Measurements from ENCODE around the gene SPG21. TPM values are rescaled to one million over a fixed set of nuclear protein-coding genes. Genes with fewer than 3 reads are reported as not detected.

SPG21 gene
- total RNA-seq, 1 experiment from 2014 or later: 66.6 TPM

DNA sequence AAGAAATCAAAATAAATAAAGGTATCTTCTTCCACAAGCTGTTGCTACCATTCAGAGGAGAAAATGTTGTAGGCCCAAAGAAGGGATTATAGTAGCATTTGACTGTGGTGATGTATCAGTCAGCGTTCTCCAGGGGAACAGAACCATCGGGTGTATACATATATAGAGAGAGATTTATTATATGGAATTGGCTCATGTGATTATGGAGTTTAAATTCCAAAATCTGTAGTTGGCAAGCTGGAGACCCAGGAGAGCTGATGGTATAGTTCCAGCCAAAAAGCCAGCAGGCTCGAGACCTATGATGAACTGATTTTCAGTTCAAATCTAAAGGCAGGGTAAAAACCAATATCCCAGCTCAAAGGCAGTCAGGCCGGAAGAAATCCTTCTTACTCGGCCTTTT lies 7.4 kb upstream of the SPG21 start:
- Histone ChIP-seq H3K23me2 (ENCODE audit: insufficient read length, low read depth, low read length, poor library complexity, severe bottlenecking) (no peaks in the 10 kb centered on the region), H3K14ac (ENCODE audit: insufficient read depth, low read length) (no peak overlapping the region), H3K23ac (ENCODE audit: insufficient read length, low read depth, low read length) (no peak overlapping the region), H2AFZ (ENCODE audit: low read length) (no peak overlapping the region), H4K20me1 (ENCODE audit: control insufficient read depth, insufficient read depth, insufficient read length) (no peaks in the 10 kb centered on the region), H2BK120ac (ENCODE audit: low read depth, low read length, poor library complexity, severe bottlenecking) (no peak overlapping the region), H2BK20ac (ENCODE audit: low read depth, low read length, poor library complexity, severe bottlenecking) (no peak overlapping the region), H3K18ac (ENCODE audit: insufficient read length, low read depth, low read length) (no peak overlapping the region), H4K8ac (replicated peaks; ENCODE audit: insufficient read length, low read depth, low read length) (no peak overlapping the region), H3K27me3 (ENCODE audit: insufficient read depth, low read length) (no peaks in the 10 kb centered on the region), H3K4ac (ENCODE audit: low read depth, low read length) (no peak overlapping the region), H3K27ac (ENCODE audit: insufficient read length, low read depth, low read length) (no peak overlapping the region), H3K4me1 (ENCODE audit: insufficient read depth, low read length) (no peaks in the 10 kb centered on the region), H4K91ac (ENCODE audit: insufficient read length, low read depth, low read length) (no peak overlapping the region), H3T11ph (ENCODE audit: low read length) (no peak overlapping the region), H2BK5ac (ENCODE audit: insufficient read length, low read length) (no peak overlapping the region), H3K9me3 (ENCODE audit: control insufficient read depth, low read depth, low read length) (no peaks in the 10 kb centered on the region), H3K9ac (ENCODE audit: extremely low read depth, insufficient read length, low read length) (no peak overlapping the region), H3K56ac (ENCODE audit: insufficient read length, low read depth, low read length) (no peak overlapping the region), H3K79me1 (ENCODE audit: insufficient read depth, low read depth, low read length, poor library complexity, severe bottlenecking) (no peaks in the 10 kb centered on the region), H2BK15ac (ENCODE audit: low read depth, low read length) (no peak overlapping the region), H2AK5ac (ENCODE audit: insufficient read length, low read length) (no peak overlapping the region), H3K79me2 (ENCODE audit: insufficient read depth, low read length) (no peaks in the 10 kb centered on the region), H3K4me2 (ENCODE audit: insufficient read depth, insufficient read length, low read length) (no peak overlapping the region), H4K5ac (ENCODE audit: insufficient read length, low read depth, low read length) (no peak overlapping the region), H2BK12ac (ENCODE audit: insufficient read length, low read depth, low read length) (no peak overlapping the region)
- Mint-ChIP-seq H3K27ac (no peak overlapping the region), H3K36me3 (ENCODE audit: insufficient read depth in 1 of 3, low read depth in 3 of 3) (no peaks in the 10 kb centered on the region), H3K4me3 (no peak overlapping the region), H3K27me3 (ENCODE audit: low read depth) (no peaks in the 10 kb centered on the region; the same call in 1 of the 2 replicates), H3K9me3 (no peaks in the 10 kb centered on the region), H3K4me1 (peaks cover 0 to 7% of the 10 kb centered on the region in 2 experiments; a peak in 2 of 4 replicates)
- no CpG with 5 or more reads among the region's 5 CpGs for WGBS (ENCODE audit: extremely low coverage, insufficient read length, low lambda C conversion rate)
- DNase-seq: no peak
- TF ChIP-seq, protein P1, sequence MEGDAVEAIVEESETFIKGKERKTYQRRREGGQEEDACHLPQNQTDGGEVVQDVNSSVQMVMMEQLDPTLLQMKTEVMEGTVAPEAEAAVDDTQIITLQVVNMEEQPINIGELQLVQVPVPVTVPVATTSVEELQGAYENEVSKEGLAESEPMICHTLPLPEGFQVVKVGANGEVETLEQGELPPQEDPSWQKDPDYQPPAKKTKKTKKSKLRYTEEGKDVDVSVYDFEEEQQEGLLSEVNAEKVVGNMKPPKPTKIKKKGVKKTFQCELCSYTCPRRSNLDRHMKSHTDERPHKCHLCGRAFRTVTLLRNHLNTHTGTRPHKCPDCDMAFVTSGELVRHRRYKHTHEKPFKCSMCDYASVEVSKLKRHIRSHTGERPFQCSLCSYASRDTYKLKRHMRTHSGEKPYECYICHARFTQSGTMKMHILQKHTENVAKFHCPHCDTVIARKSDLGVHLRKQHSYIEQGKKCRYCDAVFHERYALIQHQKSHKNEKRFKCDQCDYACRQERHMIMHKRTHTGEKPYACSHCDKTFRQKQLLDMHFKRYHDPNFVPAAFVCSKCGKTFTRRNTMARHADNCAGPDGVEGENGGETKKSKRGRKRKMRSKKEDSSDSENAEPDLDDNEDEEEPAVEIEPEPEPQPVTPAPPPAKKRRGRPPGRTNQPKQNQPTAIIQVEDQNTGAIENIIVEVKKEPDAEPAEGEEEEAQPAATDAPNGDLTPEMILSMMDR (conservative IDR thresholded peaks at IDR 0.05): no peak
